ENCODE results near the gene HDAC5. TPM values are rescaled to one million over a fixed set of nuclear protein-coding genes. Genes with fewer than 3 reads are reported as not detected.

The HDAC5 gene
- total RNA-seq, 4 donors from 2014 or later, result 45.3 to 182 (median 70.8) TPM

DNA sequence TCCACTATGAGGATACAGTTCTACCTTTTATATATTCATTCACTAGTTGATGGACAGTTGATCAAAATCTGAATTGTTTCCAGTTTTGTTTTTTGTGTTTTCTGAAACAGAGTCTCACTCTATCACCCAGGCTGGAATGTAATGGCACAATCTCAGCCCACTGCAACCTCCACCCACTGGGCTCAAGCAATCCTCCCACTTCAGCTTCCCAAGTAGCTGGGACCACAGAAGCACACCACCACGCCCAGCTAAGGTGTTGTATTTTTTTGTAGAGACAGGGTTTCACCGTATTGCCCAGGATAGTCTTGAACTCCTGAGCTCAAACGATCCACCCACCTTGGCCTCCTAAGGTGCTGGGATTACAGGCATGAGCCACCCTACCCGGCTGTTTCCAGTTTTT, 78.0 kb downstream of the HDAC5 start:
- no peak for TF ChIP-seq CTCF (IDR thresholded peaks at IDR 0.05)
- no peak for TF ChIP-seq POLR2A (IDR thresholded peaks at IDR 0.05)
- TF ChIP-seq POLR2AphosphoS5 (IDR thresholded peaks at IDR 0.05), result no peak
- no peak for TF ChIP-seq EP300 (IDR thresholded peaks at IDR 0.05; ENCODE audit: low read depth)
- Histone ChIP-seq H3K36me3 (peaks cover 0 to 23% (median 7%) of the 10 kb centered on the region in 4 donors), H3K4me1 (peaks cover 0 to 32% (median 12%) of the 10 kb centered on the region in 4 donors), H3K27me3 (no peaks in the 10 kb centered on the region), H3K9me3 (no peaks in the 10 kb centered on the region), H3K27ac (no peak overlapping the region), H3K4me3 (no peak overlapping the region)
- intact Hi-C loops (cut with DNase I; ENCODE audit: low total_unique reads), result no loop called here
- WGBS, 2 donors (ENCODE audit: low coverage in 1 of 2), result 90 to 91% methylated on average over 2 to 4 of the region's 4 CpGs
- in situ Hi-C loops (cut with MboI; ENCODE audit: low pct_ligation_motif_present in 1 of 4, low pct_unique_long_range_greater_than_20kb in 1 of 4, low sequenced_read_pairs in 3 of 4), result loop anchor here in 1 of 4 donors (10.0 kb wide), 1 partner anchor 101 kb away; the partner anchor contains the start of gene PPY
- no peak for DNase-seq

DNA sequence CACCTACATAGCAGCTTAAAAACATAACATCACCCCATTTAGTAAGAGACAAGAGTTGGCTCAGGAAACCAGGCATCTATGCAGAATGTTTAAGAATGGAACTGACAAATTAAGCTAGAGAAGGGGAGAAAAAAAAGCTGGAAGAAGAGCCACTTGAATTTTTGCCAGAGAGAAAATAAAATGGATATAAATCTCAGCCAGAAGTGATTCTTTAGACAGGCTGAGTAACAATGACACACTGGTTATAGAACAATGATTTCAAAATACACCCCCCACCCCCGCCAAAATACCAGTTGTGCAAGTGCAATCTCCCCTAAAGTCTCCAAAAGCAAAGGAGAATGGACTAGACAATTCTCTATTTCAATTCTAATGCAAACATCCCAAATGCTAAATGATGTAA, 79.4 kb downstream of the HDAC5 start:
- Histone ChIP-seq H3K9me3 (no peaks in the 10 kb centered on the region), H3K36me3 (peaks cover 0 to 15% (median under 1%) of the 10 kb centered on the region in 4 donors), H3K27me3 (no peaks in the 10 kb centered on the region), H3K4me1 (peaks cover 0 to 40% (median 16%) of the 10 kb centered on the region in 4 donors), H3K27ac (peak overlapping the region in 3 of 4 donors; percentile 46 to 54 (median 50)), H3K4me3 (no peak overlapping the region)
- TF ChIP-seq POLR2A (IDR thresholded peaks at IDR 0.05), result no peak
- no peak for TF ChIP-seq POLR2AphosphoS5 (IDR thresholded peaks at IDR 0.05)
- no peak for TF ChIP-seq CTCF (IDR thresholded peaks at IDR 0.05)
- no peak for TF ChIP-seq EP300 (IDR thresholded peaks at IDR 0.05; ENCODE audit: low read depth)
- WGBS, 2 donors (ENCODE audit: low coverage in 1 of 2), result 75% methylated on average over 1 of the region's 1 CpG; no CpG with 5 or more reads in 1 of the 2 donors
- in situ Hi-C loops (cut with MboI; ENCODE audit: low pct_ligation_motif_present in 1 of 4, low pct_unique_long_range_greater_than_20kb in 1 of 4, low sequenced_read_pairs in 3 of 4), result loop anchor here in 1 of 4 donors (10.0 kb wide), 1 partner anchor 99 kb away; the partner anchor contains the start of gene PPY
- intact Hi-C loops (cut with DNase I; ENCODE audit: low total_unique reads), result no loop called here
- no peak for DNase-seq

DNA sequence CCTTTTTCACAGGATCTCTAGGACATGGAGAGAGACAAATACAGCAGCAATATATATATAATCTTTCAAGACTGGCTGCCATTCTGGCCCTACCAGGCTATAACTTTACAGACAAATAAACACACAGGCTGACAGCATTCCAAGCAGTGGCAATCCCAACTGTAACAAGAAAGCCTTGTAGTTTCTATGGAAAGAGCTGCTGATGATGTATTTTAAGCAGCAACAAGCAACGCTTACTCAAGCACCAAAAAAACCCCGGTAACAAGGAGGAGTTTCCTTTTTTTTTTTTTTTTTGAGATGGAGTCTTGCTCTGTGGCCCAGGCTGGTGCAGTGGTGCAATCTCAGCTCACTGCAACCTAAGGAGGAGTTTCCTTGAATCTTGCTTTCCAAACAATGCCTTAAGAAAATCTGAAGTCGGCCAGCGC, 80.2 kb downstream of the HDAC5 start:
- Histone ChIP-seq H3K4me3 (no peak overlapping the region), H3K9me3 (no peaks in the 10 kb centered on the region), H3K27me3 (no peaks in the 10 kb centered on the region), H3K4me1 (peaks cover 0 to 40% (median 16%) of the 10 kb centered on the region in 4 donors), H3K36me3 (peaks cover 0 to 15% (median 0%) of the 10 kb centered on the region in 4 donors), H3K27ac (peak overlapping the region in 3 of 4 donors; percentile 46 to 54 (median 50))
- WGBS, 2 donors (ENCODE audit: low coverage in 1 of 2), result 66% methylated on average over 4 of the region's 4 CpGs; no CpG with 5 or more reads in 1 of the 2 donors
- intact Hi-C loops (cut with DNase I; ENCODE audit: low total_unique reads), result no loop called here
- no peak for TF ChIP-seq CTCF (IDR thresholded peaks at IDR 0.05)
- no peak for TF ChIP-seq EP300 (IDR thresholded peaks at IDR 0.05; ENCODE audit: low read depth)
- in situ Hi-C loops (cut with MboI; ENCODE audit: low pct_ligation_motif_present in 1 of 4, low pct_unique_long_range_greater_than_20kb in 1 of 4, low sequenced_read_pairs in 3 of 4), result loop anchor here in 1 of 4 donors (10.0 kb wide), 1 partner anchor 98 kb away; the partner anchor contains the start of gene PPY
- DNase-seq, result no peak

- peaks cover 0 to 40% (median 16%) of the 10 kb centered on the region in 4 donors for H3K4me1 ChIP-seq
- H3K4me3 ChIP-seq, result no peak overlapping the region
- TF ChIP-seq CTCF (IDR thresholded peaks at IDR 0.05) (no peak), EP300 (IDR thresholded peaks at IDR 0.05; ENCODE audit: low read depth) (no peak), POLR2AphosphoS5 (IDR thresholded peaks at IDR 0.05) (no peak), POLR2A (IDR thresholded peaks at IDR 0.05) (no peak)
- 76% methylated on average over 6 of the region's 6 CpGs; no CpG with 5 or more reads in 1 of the 2 donors for WGBS, 2 donors (ENCODE audit: low coverage in 1 of 2)
- intact Hi-C loops (cut with DNase I; ENCODE audit: low total_unique reads) (no loop called here), in situ Hi-C loops (cut with MboI; ENCODE audit: low pct_ligation_motif_present in 1 of 4, low pct_unique_long_range_greater_than_20kb in 1 of 4, low sequenced_read_pairs in 3 of 4) (loop anchor here in 1 of 4 donors (10.0 kb wide), 1 partner anchor 95 kb away; the partner anchor contains the start of gene PPY)
- H3K27me3 ChIP-seq, result no peaks in the 10 kb centered on the region
- H3K27ac ChIP-seq, result peak overlapping the region; percentile 12 to 59 (median 22)
- H3K36me3 ChIP-seq, result peaks cover 0 to 28% (median 8%) of the 10 kb centered on the region in 4 donors
- H3K9me3 ChIP-seq, result no peaks in the 10 kb centered on the region
- no peak for DNase-seq
Observed at GRCh38 chr17:44039829-44040635, 83.4 kb downstream of the HDAC5 start.

Data from transverse colon (tissue), 4 donors.